ENCODE measurements around the gene SLC16A7. TPM values are rescaled to one million over a fixed set of nuclear protein-coding genes. Genes with fewer than 3 reads are reported as not detected.

The SLC16A7 gene
- total and polyA plus RNA-seq, 9 of the 15 experiments (the other 6 are each of a cell fraction or from before 2014, with no cell fraction given) = 0.18 TPM; not detected in 8

- TF ChIP-seq CC2D1A (IDR thresholded peaks at IDR 0.05) (no peak), XRCC5 (IDR thresholded peaks at IDR 0.05; ENCODE audit: low read depth, low read length) (no peak), ZNF165 (CRISPR knock-in tag; IDR thresholded peaks at IDR 0.05; ENCODE audit: borderline replicate concordance) (no peak)
These were observed 61.4 kb downstream of the SLC16A7 start (continued) for GRCh38 chr12:59657266-59657665.

DNA sequence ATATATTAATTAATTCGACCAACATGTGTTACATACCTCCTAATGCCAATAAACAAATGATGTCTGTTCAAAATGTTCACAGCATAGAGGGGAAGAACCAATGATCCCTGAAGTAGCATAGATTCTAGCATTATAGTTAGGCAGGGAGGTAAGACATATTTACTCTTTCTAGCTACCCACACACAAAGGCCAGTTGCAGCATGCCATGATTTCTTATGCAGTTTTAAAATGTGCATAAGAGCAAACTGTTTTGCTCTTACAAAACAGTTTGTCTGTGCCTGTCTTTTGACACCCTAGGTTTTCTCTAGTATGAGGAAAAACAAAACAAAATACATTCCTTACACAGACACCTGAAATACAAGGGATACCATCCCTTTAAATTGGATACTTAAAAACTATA lies 61.9 kb downstream of the SLC16A7 start:
- Histone ChIP-seq H3K4me1 (replicated peaks in 1 of 2; ENCODE audit: control insufficient read depth in 2 of 2, insufficient read depth in 2 of 2, low read length in 2 of 2) (no peaks in the 10 kb centered on the region), H3K27me3 (ENCODE audit: control insufficient read depth in 2 of 2, insufficient read depth in 2 of 2, low read length in 2 of 2) (no peaks in the 10 kb centered on the region), H3K9me3 (replicated peaks; ENCODE audit: control insufficient read depth, insufficient read depth, low read depth, low read length) (no peaks in the 10 kb centered on the region; the same call in none of the 2 replicates), H3K79me2 (ENCODE audit: control insufficient read depth, insufficient read depth, low read length) (no peaks in the 10 kb centered on the region), H3K9ac (ENCODE audit: insufficient read depth in 1 of 2, low read depth in 2 of 2, low read length in 2 of 2) (no peak overlapping the region), H3K4me3 (no peak overlapping the region), H3K4me2 (ENCODE audit: insufficient read depth, low read length) (no peak overlapping the region), H3K9me1 (ENCODE audit: control insufficient read depth, insufficient read depth, low read length) (no peaks in the 10 kb centered on the region), H2AFZ (ENCODE audit: low read depth, low read length) (no peak overlapping the region), H4K20me1 (replicated peaks; ENCODE audit: control insufficient read depth, insufficient read depth, low read length) (no peaks in the 10 kb centered on the region), H3K36me3 (ENCODE audit: control insufficient read depth, insufficient read depth, low read length) (no peaks in the 10 kb centered on the region), H3K27ac (ENCODE audit: extremely low read depth, low read depth, low read length) (no peak overlapping the region)
- TF ChIP-seq SAFB2 (IDR thresholded peaks at IDR 0.05; ENCODE audit: borderline replicate concordance, low read depth, low read length, severe bottlenecking) = no peak
- TF ChIP-seq NFRKB (IDR thresholded peaks at IDR 0.05; ENCODE audit: low read depth) = no peak
- no peak for TF ChIP-seq ZNF384 (IDR thresholded peaks at IDR 0.05; ENCODE audit: low read depth, low read length)
- no peak for TF ChIP-seq NR1H2 (CRISPR knock-in tag; IDR thresholded peaks at IDR 0.05)
- TF ChIP-seq CREBBP (IDR thresholded peaks at IDR 0.05; ENCODE audit: low read depth, low read length) = no peak
- TF ChIP-seq PRPF4 (IDR thresholded peaks at IDR 0.05; ENCODE audit: insufficient read depth, low read depth, low read length, poor library complexity, severe bottlenecking) = no peak
- no peak for TF ChIP-seq ZNF311 (CRISPR knock-in tag; IDR thresholded peaks at IDR 0.05)
- no peak for TF ChIP-seq ZNF696 (CRISPR knock-in tag; conservative IDR thresholded peaks at IDR 0.05)
- no peak for TF ChIP-seq ZNF445 (CRISPR knock-in tag; IDR thresholded peaks at IDR 0.05; ENCODE audit: low read depth)
- no peak for TF ChIP-seq KLF6 (CRISPR knock-in tag; IDR thresholded peaks at IDR 0.05; ENCODE audit: borderline replicate concordance)
- DNase-seq (ENCODE audit: extremely low read depth in 1 of 4, low spot score in 3 of 4) (no peak), ATAC-seq (no peak), FAIRE-seq (no peak)
- no TSS peak for BruUV-seq (replicated peaks)
- POLR2A ChIA-PET = no interaction called here
- CTCF ChIA-PET (ENCODE audit: low intra/inter-chr PET ratio) = no interaction called here
- WGBS (ENCODE audit: insufficient coverage, low coverage, missing lambda C conversion rate) = 0% methylated on average over 1 of the region's 1 CpG
- intact Hi-C loops (cut with micrococcal nuclease) = no loop called here
- in situ Hi-C loops (cut with MboI) = no loop called here
